Activated CD4-positive, alpha-beta memory T cell treated with anti-CD3 and anti-CD28 coated beads, Interleukin-2, amount 10 ng/mL, durations not matched to agents 7 days and 5 days (primary cell): Measurements from ENCODE around the gene CALML3. TPM values are rescaled to one million over a fixed set of nuclear protein-coding genes. Genes with fewer than 3 reads are reported as not detected.

ENCODE experiments used
- CTCF ChIA-PET: fragments of 350-600 bp; sonication (Branson Sonifier 250); formaldehyde crosslinking; loops from one replicate; lab custom pipeline; 2021; ENCODE audit warnings: antibody characterized with exemption, inconsistent platforms; lab: Charles Lee
- POLR2A ChIA-PET: fragments of 350-600 bp; sonication (Branson Sonifier 250); formaldehyde crosslinking; loops from one replicate; lab custom pipeline; 2021; ENCODE audit warnings: antibody characterized with exemption; lab: Charles Lee
- DNase-seq: peaks from one replicate; pipeline ENCODE4 v3.0.0-alpha.2; 2020
- H3K27ac Mint-ChIP-seq: one replicate; pipeline ENCODE4 v1.8.0; 2021; ENCODE audit warnings: mild to moderate bottlenecking, mixed read lengths
- H3K27me3 Mint-ChIP-seq: one replicate; pipeline ENCODE4 v1.8.0; 2021; ENCODE audit warnings: mixed read lengths
- H3K36me3 Mint-ChIP-seq: one replicate; pipeline ENCODE4 v1.8.0; 2021; ENCODE audit warnings: low read depth, mixed read lengths
- H3K4me1 Mint-ChIP-seq: one replicate; pipeline ENCODE4 v1.8.0; 2021; ENCODE audit warnings: mixed read lengths
- H3K4me3 Mint-ChIP-seq: one replicate; pipeline ENCODE4 v1.8.0; 2021; ENCODE audit warnings: mild to moderate bottlenecking, mixed read lengths
- H3K9me3 Mint-ChIP-seq: one replicate; pipeline ENCODE4 v1.8.0; 2021; ENCODE audit warnings: mixed read lengths
- total RNA-seq, 2 experiments: library from RNA; stranded (reverse); gene quantifications; one replicate each; pipeline ENCODE4 v1.2.3, GENCODE V29; 2021

CALML3 gene
- total RNA-seq, 2 experiments from 2014 or later = not detected

DNA sequence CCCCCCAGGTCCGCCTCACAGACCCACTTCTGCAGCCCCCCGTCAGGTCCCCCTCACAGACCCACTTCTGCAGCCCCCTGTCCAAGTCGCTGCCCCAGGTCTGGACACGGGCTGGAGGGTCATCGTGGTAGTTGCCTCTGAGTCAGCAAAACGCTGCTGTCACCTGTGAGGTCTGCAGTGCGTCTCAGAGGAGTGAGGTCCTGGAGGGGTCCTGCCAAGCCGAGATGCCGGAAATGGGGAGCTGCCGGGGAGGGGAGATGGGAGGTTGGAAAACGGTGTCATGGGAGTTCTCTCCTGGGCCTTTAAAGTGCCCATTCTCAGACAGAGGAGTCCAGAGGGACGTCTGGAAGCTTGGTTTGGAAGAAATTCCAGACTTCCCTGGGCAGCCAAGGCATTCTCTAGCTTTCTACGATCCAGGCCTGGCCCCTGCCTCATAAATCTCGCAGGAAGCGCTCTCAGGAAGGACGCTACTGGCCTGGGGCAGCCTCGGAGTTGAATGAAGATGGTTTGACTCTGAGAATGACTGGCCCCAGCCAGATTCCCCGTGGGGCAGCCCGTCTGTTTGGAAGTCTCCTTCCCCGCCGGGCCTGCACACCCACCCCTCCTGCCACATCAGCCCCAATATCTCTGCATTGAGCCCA lies 38.7 kb downstream of the CALML3 start:
- H3K36me3 Mint-ChIP-seq = peaks cover 4% of the 10 kb centered on the region
- peaks cover 33% of the 10 kb centered on the region for H3K4me1 Mint-ChIP-seq
- ChIA-PET CTCF (interaction anchor here (1.5 kb wide), 1 partner anchor 60 kb away, joined by 5 read pairs; no protein-coding TSS in a partner anchor), POLR2A (interaction anchor here (1.0 to 2.0 kb wide), 3 partner anchors 10 to 116 kb away, joined by 3 to 6 read pairs (median 4); no protein-coding TSS in a partner anchor)
- no peak overlapping the region for H3K4me3 Mint-ChIP-seq
- H3K27ac Mint-ChIP-seq = peak overlapping the region; percentile 93
- H3K27me3 Mint-ChIP-seq = peaks cover 14% of the 10 kb centered on the region
- H3K9me3 Mint-ChIP-seq = no peaks in the 10 kb centered on the region
- no peak for DNase-seq

GRCh38 chr10:5563991-5564536 lies 39.3 kb downstream of the CALML3 start:
- Mint-ChIP-seq H3K27ac (peak overlapping the region; percentile 93), H3K4me1 (peaks cover 36% of the 10 kb centered on the region), H3K4me3 (peak overlapping the region; percentile 66), H3K36me3 (peaks cover 4% of the 10 kb centered on the region), H3K9me3 (no peaks in the 10 kb centered on the region), H3K27me3 (peaks cover 16% of the 10 kb centered on the region)
- ChIA-PET POLR2A (interaction anchor here (1.0 to 2.0 kb wide), 4 partner anchors 10 to 117 kb away, joined by 3 to 6 read pairs (median 4); no protein-coding TSS in a partner anchor), CTCF (interaction anchor here (1.0 to 1.5 kb wide), 2 partner anchors 59 to 65 kb away, joined by 5 to 6 read pairs; no protein-coding TSS in a partner anchor)
- peak; percentile 68 for DNase-seq

DNA sequence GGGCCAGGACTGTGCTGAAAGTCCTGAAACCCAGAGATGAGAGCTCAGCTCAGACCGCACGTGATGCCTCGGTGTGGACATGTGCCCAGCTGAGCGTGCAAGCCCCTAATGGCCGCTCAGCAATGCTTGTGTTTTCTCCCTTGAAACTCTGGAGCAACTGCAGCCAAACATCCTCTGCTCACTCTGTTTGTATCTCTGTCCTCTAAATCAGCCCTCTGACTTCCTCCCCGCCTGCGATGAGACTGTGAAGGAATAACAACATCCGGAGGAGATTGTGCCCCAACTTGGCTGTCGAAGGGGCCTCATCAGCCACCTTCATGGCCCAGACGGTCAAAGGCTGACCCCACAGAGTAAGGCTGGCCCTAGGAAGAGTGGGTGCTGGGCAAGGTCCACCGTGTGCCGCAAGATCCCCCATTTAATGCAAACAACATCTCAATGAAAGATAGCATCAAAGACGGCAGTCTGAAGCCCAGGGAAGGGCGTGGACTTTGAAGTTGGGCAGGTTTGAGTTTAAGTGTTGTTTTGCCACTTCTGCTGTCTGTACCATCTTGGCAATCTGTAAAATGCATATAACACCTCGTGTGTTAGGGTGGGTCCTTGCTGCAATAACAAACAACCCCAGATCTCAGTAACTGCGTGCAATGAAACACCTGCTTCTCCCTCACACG lies 39.9 kb downstream of the CALML3 start:
- peak; percentile 46 for DNase-seq
- Mint-ChIP-seq H3K27ac (peak overlapping the region; percentile 93), H3K4me1 (peaks cover 37% of the 10 kb centered on the region), H3K27me3 (peaks cover 13% of the 10 kb centered on the region), H3K36me3 (peaks cover 4% of the 10 kb centered on the region), H3K4me3 (peak overlapping the region; percentile 66), H3K9me3 (no peaks in the 10 kb centered on the region)
- CTCF ChIA-PET = interaction anchor here (1.0 to 1.5 kb wide), 2 partner anchors 59 to 65 kb away, joined by 5 to 6 read pairs; no protein-coding TSS in a partner anchor
- POLR2A ChIA-PET = interaction anchor here (1.0 to 2.2 kb wide), 5 partner anchors 11 to 117 kb away, joined by 3 to 6 read pairs (median 4); no protein-coding TSS in a partner anchor

DNA sequence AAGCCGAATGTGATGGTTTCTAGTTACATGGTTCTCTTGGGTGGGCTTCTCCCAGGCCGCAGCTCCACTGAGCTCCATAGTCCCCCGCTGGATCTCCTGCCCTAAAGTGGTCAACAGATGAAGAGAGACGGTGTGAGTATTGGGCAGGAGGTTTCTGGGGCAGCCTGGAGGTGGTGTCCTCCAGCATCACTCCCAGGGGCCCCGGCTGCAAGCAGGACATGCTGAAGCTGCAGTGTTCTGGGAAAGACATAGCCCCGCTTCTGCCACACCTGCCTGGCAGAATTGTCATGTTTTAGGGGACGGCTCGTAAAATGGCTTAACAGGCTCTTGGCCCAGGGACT lies 40.4 kb downstream of the CALML3 start:
- ChIA-PET POLR2A (interaction anchor here (1.2 to 2.2 kb wide), 3 partner anchors 13 to 17 kb away, joined by 3 to 6 read pairs (median 4); no protein-coding TSS in a partner anchor), CTCF (no interaction called here)
- peak overlapping the region; percentile 93 for H3K27ac Mint-ChIP-seq
- peaks cover 10% of the 10 kb centered on the region for H3K27me3 Mint-ChIP-seq
- peaks cover 37% of the 10 kb centered on the region for H3K4me1 Mint-ChIP-seq
- no peak for DNase-seq
- H3K4me3 Mint-ChIP-seq = no peak overlapping the region
- H3K9me3 Mint-ChIP-seq = no peaks in the 10 kb centered on the region
- H3K36me3 Mint-ChIP-seq = peaks cover 4% of the 10 kb centered on the region

GRCh38 chr10:5565671-5566581 lies 41.2 kb downstream of the CALML3 start:
- H3K4me3 Mint-ChIP-seq = no peak overlapping the region
- peaks cover 4% of the 10 kb centered on the region for H3K36me3 Mint-ChIP-seq
- POLR2A ChIA-PET = interaction anchor here (0.6 to 2.2 kb wide), 4 partner anchors 14 to 190 kb away, joined by 3 to 6 read pairs (median 4); no protein-coding TSS in a partner anchor
- H3K4me1 Mint-ChIP-seq = peaks cover 37% of the 10 kb centered on the region
- H3K9me3 Mint-ChIP-seq = no peaks in the 10 kb centered on the region
- H3K27me3 Mint-ChIP-seq = peaks cover 7% of the 10 kb centered on the region
- CTCF ChIA-PET = interaction anchor here (0.5 to 1.1 kb wide), 3 partner anchors 17 to 751 kb away, joined by 3 read pairs; no protein-coding TSS in a partner anchor
- DNase-seq = no peak
- H3K27ac Mint-ChIP-seq = peak overlapping the region; percentile 93

GRCh38 chr10:5566614-5567013 lies 41.9 kb downstream of the CALML3 start:
- Mint-ChIP-seq H3K36me3 (peaks cover 4% of the 10 kb centered on the region), H3K27ac (no peak overlapping the region), H3K27me3 (peaks cover 7% of the 10 kb centered on the region), H3K4me1 (peaks cover 37% of the 10 kb centered on the region), H3K4me3 (no peak overlapping the region), H3K9me3 (no peaks in the 10 kb centered on the region)
- ChIA-PET POLR2A (interaction anchor here (1.6 to 2.2 kb wide), 2 partner anchors 17 to 18 kb away, joined by 4 to 6 read pairs; no protein-coding TSS in a partner anchor), CTCF (interaction anchor here (1.0 to 1.1 kb wide), 2 partner anchors 17 to 752 kb away, joined by 3 read pairs; no protein-coding TSS in a partner anchor)
- DNase-seq = no peak

GRCh38 chr10:5567477-5567876 lies 42.7 kb downstream of the CALML3 start:
- Mint-ChIP-seq H3K27me3 (peaks cover 4% of the 10 kb centered on the region), H3K4me3 (no peak overlapping the region), H3K27ac (no peak overlapping the region), H3K9me3 (no peaks in the 10 kb centered on the region), H3K36me3 (peaks cover 4% of the 10 kb centered on the region), H3K4me1 (peaks cover 37% of the 10 kb centered on the region)
- ChIA-PET POLR2A (no interaction called here), CTCF (no interaction called here)
- no peak for DNase-seq

DNA sequence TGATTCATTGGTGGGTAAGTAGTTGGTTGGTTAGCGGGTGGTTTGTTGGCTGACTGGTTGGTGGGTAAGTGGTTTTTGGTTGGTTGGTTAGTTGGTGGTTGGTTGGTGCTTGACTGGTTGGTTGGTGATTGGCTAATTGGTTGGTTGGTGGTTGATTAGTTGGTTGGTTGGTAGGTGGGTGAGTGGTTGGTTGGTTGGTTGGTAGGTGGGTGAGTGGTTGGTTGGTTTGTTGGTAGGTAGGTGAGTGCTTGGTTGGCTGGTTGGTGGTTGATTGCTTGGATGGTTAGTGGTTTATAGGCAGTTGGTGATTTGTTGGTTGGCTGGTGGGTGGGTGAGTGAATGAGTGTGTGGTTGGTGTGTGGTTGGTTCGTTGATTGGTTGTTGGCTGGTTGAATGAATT lies 44.2 kb downstream of the CALML3 start:
- H3K36me3 Mint-ChIP-seq = peaks cover 4% of the 10 kb centered on the region
- DNase-seq = no peak
- H3K4me3 Mint-ChIP-seq = no peak overlapping the region
- H3K9me3 Mint-ChIP-seq = no peaks in the 10 kb centered on the region
- POLR2A ChIA-PET = no interaction called here
- H3K27ac Mint-ChIP-seq = no peak overlapping the region
- peaks cover 33% of the 10 kb centered on the region for H3K4me1 Mint-ChIP-seq
- H3K27me3 Mint-ChIP-seq = peaks cover 3% of the 10 kb centered on the region
- CTCF ChIA-PET = no interaction called here

DNA sequence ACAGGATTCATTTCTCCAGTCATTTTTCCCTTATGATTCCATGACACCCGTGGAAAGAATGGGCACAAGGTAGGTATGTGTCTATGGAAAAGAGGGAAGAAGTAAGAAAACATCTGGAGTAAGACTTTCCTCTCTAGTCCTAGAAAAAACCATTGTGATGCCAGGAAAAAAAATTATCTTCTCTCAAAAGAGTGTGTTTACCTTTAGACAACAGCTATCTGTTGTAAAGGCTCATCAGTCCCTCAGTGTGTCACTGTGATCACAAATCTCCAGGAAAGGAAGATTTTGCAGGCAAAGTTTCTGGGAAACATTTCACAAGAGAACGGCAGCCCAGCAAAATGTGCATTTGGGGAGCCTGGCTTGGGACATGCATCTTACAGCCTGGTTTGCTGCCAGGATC lies 44.8 kb downstream of the CALML3 start:
- H3K27ac Mint-ChIP-seq = no peak overlapping the region
- H3K36me3 Mint-ChIP-seq = peaks cover 4% of the 10 kb centered on the region
- no peak for DNase-seq
- peaks cover 3% of the 10 kb centered on the region for H3K27me3 Mint-ChIP-seq
- H3K4me1 Mint-ChIP-seq = peaks cover 27% of the 10 kb centered on the region
- no peak overlapping the region for H3K4me3 Mint-ChIP-seq
- no peaks in the 10 kb centered on the region for H3K9me3 Mint-ChIP-seq
- CTCF ChIA-PET = no interaction called here
- POLR2A ChIA-PET = no interaction called here

DNA sequence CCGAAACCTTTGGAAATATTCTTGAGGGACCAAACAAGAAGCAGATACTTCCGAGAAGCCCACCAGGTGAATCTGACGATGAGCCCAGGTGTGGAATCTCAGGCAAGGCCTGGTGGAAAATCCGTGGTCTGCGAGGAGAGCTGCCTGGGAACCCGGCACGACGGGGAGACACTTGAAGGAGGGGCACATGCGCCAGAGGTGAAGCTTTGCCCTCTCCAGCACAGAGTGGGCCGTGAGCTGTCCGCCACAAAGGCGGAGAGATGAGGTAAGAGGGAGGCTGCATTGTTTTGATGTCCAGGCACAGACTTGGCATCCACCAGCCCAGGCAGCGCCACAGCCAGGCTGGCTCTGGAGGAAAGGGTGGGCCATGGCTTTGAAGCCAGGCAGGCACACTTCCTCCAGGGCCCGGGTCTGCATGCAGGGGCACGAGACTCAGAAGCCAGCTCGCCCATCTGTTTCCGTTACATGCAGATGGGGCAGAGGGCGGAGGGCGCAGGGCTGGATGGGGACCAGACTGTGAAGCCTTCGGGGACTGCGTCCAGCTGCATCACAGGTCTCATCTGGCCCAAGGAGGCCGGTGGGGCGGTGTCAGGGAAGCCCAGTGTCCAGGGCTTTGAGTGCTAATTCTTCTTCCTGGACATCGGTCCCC lies 45.4 kb downstream of the CALML3 start:
- Mint-ChIP-seq H3K4me1 (peaks cover 21% of the 10 kb centered on the region), H3K9me3 (no peaks in the 10 kb centered on the region), H3K27me3 (peaks cover 3% of the 10 kb centered on the region), H3K4me3 (no peak overlapping the region), H3K36me3 (no peaks in the 10 kb centered on the region), H3K27ac (no peak overlapping the region)
- ChIA-PET POLR2A (no interaction called here), CTCF (no interaction called here)
- no peak for DNase-seq

DNA sequence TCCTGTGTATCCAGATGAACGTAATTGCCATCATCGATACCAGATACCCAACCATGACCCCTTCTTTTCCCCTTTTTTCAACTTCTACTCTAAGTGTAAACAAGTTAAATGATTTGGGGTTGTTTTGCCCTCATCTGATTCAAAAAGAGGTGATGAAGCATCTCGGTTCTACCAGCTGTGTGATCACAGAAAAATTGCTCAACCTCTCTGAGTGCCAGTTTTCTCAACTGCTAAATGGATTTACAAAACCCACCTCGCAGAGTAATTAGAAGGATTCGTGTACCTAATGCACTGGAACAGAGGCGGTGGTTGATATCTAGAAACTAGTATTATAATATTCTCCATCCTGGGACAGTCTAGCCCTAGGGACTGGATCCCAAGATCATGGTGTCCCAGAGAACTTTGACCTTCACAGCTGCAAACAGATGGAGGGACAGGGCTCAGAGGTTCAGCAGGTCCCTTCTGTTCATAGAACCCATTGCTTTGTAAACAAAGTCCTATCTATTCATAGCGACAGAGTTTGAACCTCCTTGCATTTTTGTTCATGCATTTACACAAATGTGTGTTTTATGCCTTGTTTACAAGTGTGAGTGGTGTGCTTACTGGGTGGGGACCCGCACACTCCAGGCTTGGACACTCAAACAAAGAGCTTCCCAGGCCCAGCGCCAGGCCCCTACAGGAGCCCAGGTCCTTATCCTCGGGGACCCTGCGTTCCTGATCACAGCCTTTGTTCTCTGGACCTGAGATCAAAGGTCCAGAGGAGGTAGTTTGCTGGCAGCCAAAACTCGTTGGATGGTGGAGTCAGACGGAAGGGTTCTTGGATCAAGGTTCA lies 46.4 kb downstream of the CALML3 start:
- Mint-ChIP-seq H3K4me1 (peaks cover 11% of the 10 kb centered on the region), H3K9me3 (no peaks in the 10 kb centered on the region), H3K4me3 (no peak overlapping the region), H3K27ac (no peak overlapping the region), H3K36me3 (no peaks in the 10 kb centered on the region), H3K27me3 (peaks cover 3% of the 10 kb centered on the region)
- DNase-seq = no peak
- CTCF ChIA-PET = no interaction called here
- POLR2A ChIA-PET = no interaction called here
